K562 (cell line): ENCODE results near the gene PHLDB3. TPM values are rescaled to one million over a fixed set of nuclear protein-coding genes. Genes with fewer than 3 reads are reported as not detected.

Source experiments
- DLX4 ChIP-seq: fragments of 250-450 bp; sonication (Bioruptor Pico); IDR thresholded peaks from 2 replicates; pipeline ENCODE4 v1.6.1; 2021; ENCODE audit warnings: mild to moderate bottlenecking
- FOS ChIP-seq: IDR thresholded peaks from 3 replicates; pipeline ENCODE4 v1.6.1; 2011; ENCODE audit not compliant: insufficient read length; ENCODE audit errors: extremely low read depth
- GMEB1 ChIP-seq: fragments of 250-450 bp; sonication (Bioruptor Pico); IDR thresholded peaks from 2 replicates; pipeline ENCODE4 v1.4.0; 2020; ENCODE audit warnings: mild to moderate bottlenecking
- KAT8 ChIP-seq: fragments of 450-650 bp; IDR thresholded peaks from 2 replicates; pipeline ENCODE4 v1.6.1; 2016; ENCODE audit warnings: low read depth, mild to moderate bottlenecking
- LARP7 ChIP-seq: fragments of 450-650 bp; IDR thresholded peaks from 2 replicates; pipeline ENCODE4 v1.6.1; 2016
- LEF1 ChIP-seq: fragments of 450-650 bp; IDR thresholded peaks from 2 replicates; pipeline ENCODE4 v1.6.1; 2016; ENCODE audit warnings: mild to moderate bottlenecking
- MBD2 ChIP-seq: sonication (generic); IDR thresholded peaks from 2 replicates; pipeline ENCODE4 v1.6.1; 2016; ENCODE audit warnings: low read depth, borderline replicate concordance
- NR4A1 ChIP-seq, 2 experiments: fragments of 250-450 bp in 1 of 2; fragments of 450-650 bp in 1 of 2; sonication (Bioruptor Pico) in 1 of 2; IDR thresholded peaks; 2 replicates each; pipeline versions ENCODE4 v1.4.0 to v1.6.1; 2016 to 2020; ENCODE audit warnings: mild to moderate bottlenecking in 2 of 2, missing compliant biosample characterization in 1 of 2, missing genetic modification characterization in 1 of 2, moderate library complexity in 1 of 2
- PRDM10 ChIP-seq: fragments of 450-650 bp; IDR thresholded peaks from 2 replicates; pipeline ENCODE4 v1.6.1; 2018; ENCODE audit not compliant: partially characterized antibody
- RCOR1 ChIP-seq, 2 experiments: IDR thresholded peaks; 2 replicates each; pipeline ENCODE4 v1.6.1; 2012; ENCODE audit warnings: low read depth in 2 of 2, low read length in 2 of 2, borderline replicate concordance in 1 of 2, improper control_type of control experiment in 1 of 2
- polyA plus RNA-seq, 8 experiments: library from polyadenylated mRNA; depleted of rRNA in 4 of 8; stranded (reverse) in 5 of 8; unstranded in 3 of 8; fragments of >200 nt; fragmentation: Nextera tagmentation in 2 of 8; fragmentation: Illumina TruSeq in 1 of 8; extraction: Ambion mirVana in 2 of 8; extraction: Trizol in 1 of 8; gene quantifications; 2 replicates each; pipeline versions ENCODE4 v1.2.1 to v1.2.3, GENCODE V29; 2011 to 2014; ENCODE audit warnings: inconsistent platforms in 1 of 8, missing spikeins in 1 of 8
- total RNA-seq, 7 experiments: library from RNA; depleted of rRNA in 6 of 7; stranded (reverse); fragments of >200 nt in 6 of 7; fragmentation: Illumina TruSeq in 2 of 7; extraction: Trizol in 2 of 7; gene quantifications; 2 replicates each; pipeline versions ENCODE4 v1.2.1 to v1.2.3, GENCODE V29; 2011 to 2021; ENCODE audit warnings: low replicate concordance in 1 of 7

Gene PHLDB3
- total and polyA plus RNA-seq, 9 of the 15 experiments (the other 6 are each of a cell fraction or from before 2014, with no cell fraction given): 0.04 to 23.5 (median 3.9) TPM

- TF ChIP-seq LEF1 (no peak), PRDM10 (no peak), NR4A1 (CRISPR knock-in tag; IDR thresholded peaks at IDR 0.05) (no peak), NR4A1 (tag; IDR thresholded peaks at IDR 0.05) (no peak), FOS (no peak), GMEB1 (CRISPR knock-in tag) (no peak), RCOR1 (IDR thresholded peaks at IDR 0.05; ENCODE audit: borderline replicate concordance in 1 of 2, low read depth in 2 of 2, low read length in 2 of 2) (no peak), DLX4 (CRISPR knock-in tag) (no peak), KAT8 (no peak), LARP7 (no peak), MBD2 (no peak)
These were observed 29.8 kb upstream of the PHLDB3 start (continued) for GRCh38 chr19:43534305-43534815.
